RWPE1 (cell line): ENCODE measurements around the gene GPHA2.

Source experiments
- CTCF ChIA-PET: fragments of 350-600 bp; sonication (Branson Sonifier 250); formaldehyde crosslinking; extraction: SDS; loops from one replicate; lab custom pipeline; 2021; lab: Yijun Ruan, JAX
- POLR2A ChIA-PET: fragments of 400-600 bp; formaldehyde crosslinking; extraction: SDS; loops from one replicate; lab custom pipeline; 2020; ENCODE audit warnings: antibody characterized with exemption; ENCODE audit not compliant: low non-redundant PET; lab: Yijun Ruan, JAX
- DNase-seq: peaks from one replicate; pipeline ENCODE4 v3.0.0; 2012; ENCODE audit warnings: low spot score
- H3K27ac ChIP-seq: fragments of 450-650 bp; 2 replicates; pipeline ENCODE4 v1.5.1; 2017
- TF ChIP-seq, protein P1 (sequence below): fragments of 450-650 bp; conservative IDR thresholded peaks from 2 replicates; pipeline ENCODE4 v1.5.1; 2017; ENCODE audit warnings: low read depth, mild to moderate bottlenecking

Gene GPHA2

GRCh38 chr11:64916040-64916774 lies 19.5 kb downstream of the GPHA2 start:
- POLR2A ChIA-PET: interaction anchor here (0.6 to 0.7 kb wide), 2 partner anchors 58 to 97 kb away, joined by 3 to 5 read pairs; no protein-coding TSS in a partner anchor

DNA sequence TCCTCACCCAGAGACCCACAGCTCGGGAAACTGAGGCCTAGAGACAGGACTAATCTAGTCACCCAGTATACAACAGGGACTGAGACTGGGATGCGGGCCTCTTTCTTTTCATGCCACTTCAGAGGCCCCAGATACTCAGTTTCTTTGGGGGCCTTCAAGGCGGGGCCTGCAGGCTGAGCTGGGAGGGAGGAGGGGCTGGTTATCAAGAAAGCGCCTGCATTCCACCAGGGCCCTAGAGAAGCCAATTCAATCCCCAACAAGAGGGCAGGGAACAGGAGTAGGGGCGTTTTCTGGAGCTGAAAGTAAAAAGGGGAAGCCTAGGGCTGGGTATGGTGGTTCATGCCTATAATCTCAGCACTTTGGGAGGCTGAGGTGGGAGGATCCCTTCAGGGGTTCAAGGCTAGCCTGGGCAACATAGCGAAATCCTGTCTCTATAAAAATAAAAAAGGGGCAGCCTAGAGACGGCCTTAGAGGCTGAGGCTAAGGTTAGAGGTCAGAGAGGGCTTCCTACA lies 20.3 kb downstream of the GPHA2 start:
- ChIA-PET CTCF (interaction anchor here (0.6 to 1.2 kb wide), 2 partner anchors 98 to 1013 kb away, joined by 3 to 5 read pairs; partner anchors contain the start of gene ARL2), POLR2A (interaction anchor here (0.6 kb wide), 1 partner anchor 58 kb away, joined by 5 read pairs; no protein-coding TSS in a partner anchor)
- TF ChIP-seq, protein P1, sequence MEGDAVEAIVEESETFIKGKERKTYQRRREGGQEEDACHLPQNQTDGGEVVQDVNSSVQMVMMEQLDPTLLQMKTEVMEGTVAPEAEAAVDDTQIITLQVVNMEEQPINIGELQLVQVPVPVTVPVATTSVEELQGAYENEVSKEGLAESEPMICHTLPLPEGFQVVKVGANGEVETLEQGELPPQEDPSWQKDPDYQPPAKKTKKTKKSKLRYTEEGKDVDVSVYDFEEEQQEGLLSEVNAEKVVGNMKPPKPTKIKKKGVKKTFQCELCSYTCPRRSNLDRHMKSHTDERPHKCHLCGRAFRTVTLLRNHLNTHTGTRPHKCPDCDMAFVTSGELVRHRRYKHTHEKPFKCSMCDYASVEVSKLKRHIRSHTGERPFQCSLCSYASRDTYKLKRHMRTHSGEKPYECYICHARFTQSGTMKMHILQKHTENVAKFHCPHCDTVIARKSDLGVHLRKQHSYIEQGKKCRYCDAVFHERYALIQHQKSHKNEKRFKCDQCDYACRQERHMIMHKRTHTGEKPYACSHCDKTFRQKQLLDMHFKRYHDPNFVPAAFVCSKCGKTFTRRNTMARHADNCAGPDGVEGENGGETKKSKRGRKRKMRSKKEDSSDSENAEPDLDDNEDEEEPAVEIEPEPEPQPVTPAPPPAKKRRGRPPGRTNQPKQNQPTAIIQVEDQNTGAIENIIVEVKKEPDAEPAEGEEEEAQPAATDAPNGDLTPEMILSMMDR: no peak
- no peak for DNase-seq
- H3K27ac ChIP-seq: peak overlapping the region; percentile 82

More at GRCh38 chr11:64916040-64916774, 19.5 kb downstream of the GPHA2 start:
- DNase-seq: peak; percentile 54
- TF ChIP-seq, protein P1: no peak
- peak overlapping the region; percentile 82 for H3K27ac ChIP-seq
- CTCF ChIA-PET: interaction anchor here (0.6 to 1.8 kb wide), 4 partner anchors 78 to 1014 kb away, joined by 3 to 5 read pairs (median 4); partner anchors contain the start of gene ARL2

DNA sequence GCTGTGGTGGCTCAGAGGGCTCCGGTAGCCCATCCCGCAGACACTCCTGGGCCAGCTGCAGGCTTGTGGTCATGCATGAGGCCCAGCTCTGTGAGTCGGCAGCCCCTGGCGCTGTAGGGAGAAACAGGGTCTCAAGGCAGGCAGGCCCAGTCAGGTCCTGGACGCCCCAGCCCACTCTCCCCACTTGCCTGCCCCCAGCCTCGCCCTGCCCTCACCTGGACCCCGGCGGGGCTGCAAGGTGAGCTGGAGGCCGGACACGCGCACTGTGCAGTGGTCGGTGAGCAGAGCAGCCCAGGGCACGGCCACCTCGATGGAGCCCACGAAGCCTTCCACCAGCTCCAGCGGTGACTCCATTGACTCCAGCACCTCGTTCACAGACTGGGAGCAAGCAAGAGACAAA lies 21.6 kb downstream of the GPHA2 start:
- TF ChIP-seq, protein P1: no peak
- H3K27ac ChIP-seq: peak overlapping the region; percentile 82
- ChIA-PET CTCF (no interaction called here), POLR2A (interaction anchor here (0.5 kb wide), 1 partner anchor 114 kb away, joined by 4 read pairs; no protein-coding TSS in a partner anchor)
- no peak for DNase-seq

GRCh38 chr11:64913171-64913727 lies 22.4 kb downstream of the GPHA2 start:
- CTCF ChIA-PET: interaction anchor here (3.0 kb wide), 1 partner anchor 101 kb away, joined by 8 read pairs; the partner anchor contains the start of gene ARL2

GRCh38 chr11:64911689-64912088 lies 24.0 kb downstream of the GPHA2 start:
- TF ChIP-seq, protein P1: no peak
- POLR2A ChIA-PET: interaction anchor here (0.6 to 0.9 kb wide), 2 partner anchors 33 to 66 kb away, joined by 3 read pairs; no protein-coding TSS in a partner anchor
- H3K27ac ChIP-seq: peak overlapping the region; percentile 22
- no peak for DNase-seq
- CTCF ChIA-PET: interaction anchor here (0.9 to 3.0 kb wide), 3 partner anchors 13 to 102 kb away, joined by 4 to 8 read pairs (median 4); partner anchors contain the start of genes ARL2 and PPP2R5B

More at GRCh38 chr11:64913171-64913727, 22.4 kb downstream of the GPHA2 start:
- DNase-seq: no peak
- H3K27ac ChIP-seq: 0 out of 2 replicates have a peak overlapping the region, but pooled peaks have one; percentile 22
- POLR2A ChIA-PET: no interaction called here
- TF ChIP-seq, protein P1: no peak

DNA sequence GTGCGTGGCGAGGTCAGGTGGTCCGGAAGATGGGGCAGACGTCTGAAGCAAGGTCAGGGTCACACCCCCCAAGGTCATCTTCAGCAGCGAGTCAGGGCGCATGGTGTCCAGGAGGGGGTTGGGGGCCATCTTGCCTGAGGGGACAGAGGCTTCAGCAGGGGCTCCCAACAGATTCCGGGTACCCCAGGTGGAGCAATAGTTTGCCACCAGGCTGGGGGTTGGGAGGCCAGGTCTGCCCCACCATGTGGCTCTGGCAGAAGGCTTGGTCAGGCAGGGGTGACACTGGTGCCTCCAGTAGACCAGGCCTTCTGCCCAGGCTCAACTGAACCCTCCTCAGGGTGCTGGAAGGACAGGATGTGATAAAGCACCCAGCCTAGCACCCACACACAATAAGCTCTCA lies 24.6 kb downstream of the GPHA2 start:
- POLR2A ChIA-PET: interaction anchor here (0.9 kb wide), 1 partner anchor 65 kb away, joined by 3 read pairs; no protein-coding TSS in a partner anchor
- H3K27ac ChIP-seq: peak overlapping the region; percentile 22; the same call in 1 of the 2 replicates
- CTCF ChIA-PET: interaction anchor here (0.5 to 3.0 kb wide), 3 partner anchors 17 to 103 kb away, joined by 3 to 8 read pairs (median 4); partner anchors contain the start of gene ARL2
- DNase-seq: no peak
- TF ChIP-seq, protein P1: no peak
